Endothelial cell of coronary artery (primary cell): ENCODE results near the gene HRH4. TPM values are rescaled to one million over a fixed set of nuclear protein-coding genes. Genes with fewer than 3 reads are reported as not detected.

Experiments
- total RNA-seq: library from RNA; depleted of rRNA; stranded (reverse); fragments of >200 nt; gene quantifications from 2 replicates; pipeline ENCODE4 v1.2.3, GENCODE V29; 2014

The HRH4 gene
- not detected in 2 replicates for total RNA-seq

GRCh38 chr18:24460388-24460787, at the start of gene HRH4:
Gene HRH4, plus strand, starts transcription at chr18:24460637. Its CDS starts 92 bp downstream, at chr18:24460729.

GRCh38 chr18:24426398-24427294, 33.8 kb upstream of the HRH4 start, which contains the start of gene IMPACT:
Gene IMPACT, plus strand, starts transcription at chr18:24426670. Its CDS starts 87 bp downstream, at chr18:24426757.

Other genes with a start within 250 kb of the HRH4 start
- gene OSBPL1A, start 62.8 kb upstream of the HRH4 start, total RNA-seq = 12.9 and 17.4 TPM in 2 replicates
- 19.8 and 21.6 TPM in 2 replicates for gene IMPACT, start 34.0 kb upstream of the HRH4 start, total RNA-seq